Measurements from ENCODE around the gene TUBB.
"Not testable (repeated sequence)": the region's sequence is repeated elsewhere in the genome, so short reads cannot be mapped to it uniquely, and the experiment has no call there.

TUBB gene

GRCh38 chr6:30717845-30718720, 2.1 kb upstream of the TUBB start:
- not testable (repeated sequence) for DNase-seq (ENCODE audit: low read depth in 3 of 3)

- DNase-seq (ENCODE audit: low read depth in 3 of 3): no peak
Observed at GRCh38 chr6:30719356-30719755, 796 bp upstream of the TUBB start.

DNA sequence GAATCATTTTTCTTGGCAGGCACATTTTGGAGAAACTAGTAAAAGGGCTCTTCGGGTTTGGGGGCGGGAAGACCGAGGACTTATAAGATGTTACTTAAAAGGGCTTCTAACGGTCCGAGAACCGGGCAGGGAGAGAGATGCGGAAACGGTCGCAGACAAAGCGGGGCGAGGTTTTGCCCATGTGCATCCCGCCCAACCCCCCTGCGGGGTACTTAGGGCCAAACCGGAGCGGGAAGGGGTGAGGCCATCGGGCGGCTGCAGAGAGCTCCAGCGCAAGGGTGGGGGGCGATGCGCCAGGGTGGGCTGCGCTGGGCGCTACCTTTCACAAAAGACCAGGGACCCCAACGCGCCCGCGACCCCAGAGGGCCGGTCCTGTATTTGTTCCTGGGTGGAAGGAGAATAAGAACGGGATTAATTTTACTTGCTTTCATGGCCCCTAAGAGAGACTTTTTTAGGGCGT, 616 bp downstream of the TUBB start:
- DNase-seq (ENCODE audit: low read depth in 3 of 3): no peak

DNA sequence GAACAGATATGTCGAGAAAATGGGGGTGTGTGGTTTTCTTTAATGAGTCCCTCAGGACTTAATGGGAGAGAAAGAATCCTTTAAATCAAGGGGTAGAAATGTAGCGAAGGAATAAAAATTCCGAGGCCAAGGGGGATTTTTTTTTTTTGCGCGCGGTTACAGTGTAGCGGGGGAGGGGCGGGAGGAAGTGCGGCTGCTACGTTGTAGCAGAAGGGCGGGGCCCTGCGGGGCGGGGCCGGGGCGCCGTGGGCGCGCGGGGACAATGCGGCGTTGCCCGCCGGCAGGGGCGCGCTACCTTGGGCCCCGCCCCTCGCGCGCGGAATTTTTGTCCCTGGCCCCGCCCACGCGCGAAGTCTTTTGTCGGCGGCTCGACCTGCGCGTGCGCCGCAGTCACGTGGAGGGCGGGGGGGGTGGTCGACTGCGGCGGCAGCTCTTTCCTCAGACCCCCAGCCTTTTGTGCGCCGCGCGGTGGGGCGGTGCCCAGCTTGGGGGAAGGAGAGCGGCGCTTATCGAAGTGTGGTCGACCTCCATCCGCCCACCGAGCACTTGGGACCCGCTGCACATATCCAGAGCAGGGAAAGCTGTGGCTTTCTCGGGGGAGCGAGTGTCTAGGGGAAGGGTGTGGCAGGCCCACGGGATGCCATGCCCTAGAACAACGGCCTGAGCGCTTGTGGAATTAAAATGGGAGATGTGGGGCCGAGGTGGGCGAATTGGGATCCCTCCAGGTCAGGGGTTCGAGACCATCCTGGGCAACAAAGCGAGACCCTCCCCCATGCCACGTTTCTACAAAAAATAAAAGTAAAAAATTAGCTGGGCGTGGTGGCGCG, 1.3 kb downstream of the TUBB start:
- peak; percentile 90 to 96 (median 90) for DNase-seq (ENCODE audit: low read depth in 3 of 3)

DNA sequence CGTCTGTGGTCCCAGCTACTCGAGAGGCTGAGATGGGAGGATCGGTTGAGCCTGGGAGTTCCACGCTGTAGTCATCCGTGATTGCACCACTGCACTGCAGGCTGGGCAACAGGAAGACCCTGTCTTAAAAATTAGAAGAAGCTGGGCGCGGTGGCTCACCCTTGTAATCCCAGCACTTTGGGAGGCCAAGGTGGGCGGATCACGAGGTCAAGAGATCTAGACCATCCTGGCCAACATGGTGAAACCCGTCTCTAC, 1.8 kb downstream of the TUBB start:
- not testable (repeated sequence) for DNase-seq (ENCODE audit: low read depth in 3 of 3)

DNA sequence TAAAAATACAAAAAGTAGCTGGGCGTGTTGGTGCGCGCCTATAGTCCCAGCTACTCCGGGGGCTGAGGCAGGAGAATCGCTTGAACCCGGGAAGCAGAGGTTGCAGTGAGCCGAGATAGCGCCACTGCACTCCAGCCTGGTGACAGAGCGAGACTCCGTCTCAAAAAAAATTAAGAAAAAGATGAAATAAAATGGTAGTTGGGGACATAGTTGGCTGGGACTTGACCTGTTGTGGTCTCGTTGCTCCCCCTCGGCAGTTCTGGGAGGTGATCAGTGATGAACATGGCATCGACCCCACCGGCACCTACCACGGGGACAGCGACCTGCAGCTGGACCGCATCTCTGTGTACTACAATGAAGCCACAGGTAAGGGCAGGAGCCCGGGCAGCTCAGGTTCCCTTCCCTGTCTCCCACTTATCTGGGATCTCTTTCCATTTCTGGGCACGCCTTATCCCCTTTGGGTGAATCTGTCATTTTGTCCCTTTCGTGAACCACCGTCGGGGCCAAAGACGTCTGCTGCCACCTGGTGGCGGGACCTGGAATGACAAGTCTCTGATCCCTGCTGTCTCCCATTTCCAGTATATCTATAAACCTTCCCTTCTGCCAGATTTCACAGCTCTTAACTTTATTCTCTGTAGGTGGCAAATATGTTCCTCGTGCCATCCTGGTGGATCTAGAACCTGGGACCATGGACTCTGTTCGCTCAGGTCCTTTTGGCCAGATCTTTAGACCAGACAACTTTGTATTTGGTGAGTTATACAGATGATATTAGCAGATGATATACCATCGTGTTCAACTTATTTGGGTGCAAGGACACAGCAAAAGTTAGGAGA, 2.3 kb downstream of the TUBB start:
- DNase-seq (ENCODE audit: low read depth in 3 of 3): peak in 2 of 3 donors; percentile 75 to 77

DNA sequence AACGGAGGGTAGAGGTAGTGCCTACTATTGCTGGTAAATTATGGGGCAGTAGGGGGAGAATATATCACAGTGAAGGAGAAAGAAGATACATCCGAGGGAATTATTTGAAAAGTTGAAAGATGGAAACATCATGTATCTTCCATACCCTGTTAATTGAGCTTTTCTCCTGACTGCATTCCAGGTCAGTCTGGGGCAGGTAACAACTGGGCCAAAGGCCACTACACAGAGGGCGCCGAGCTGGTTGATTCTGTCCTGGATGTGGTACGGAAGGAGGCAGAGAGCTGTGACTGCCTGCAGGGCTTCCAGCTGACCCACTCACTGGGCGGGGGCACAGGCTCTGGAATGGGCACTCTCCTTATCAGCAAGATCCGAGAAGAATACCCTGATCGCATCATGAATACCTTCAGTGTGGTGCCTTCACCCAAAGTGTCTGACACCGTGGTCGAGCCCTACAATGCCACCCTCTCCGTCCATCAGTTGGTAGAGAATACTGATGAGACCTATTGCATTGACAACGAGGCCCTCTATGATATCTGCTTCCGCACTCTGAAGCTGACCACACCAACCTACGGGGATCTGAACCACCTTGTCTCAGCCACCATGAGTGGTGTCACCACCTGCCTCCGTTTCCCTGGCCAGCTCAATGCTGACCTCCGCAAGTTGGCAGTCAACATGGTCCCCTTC, 3.1 kb downstream of the TUBB start:
- DNase-seq (ENCODE audit: low read depth in 3 of 3): not testable (repeated sequence)

DNA sequence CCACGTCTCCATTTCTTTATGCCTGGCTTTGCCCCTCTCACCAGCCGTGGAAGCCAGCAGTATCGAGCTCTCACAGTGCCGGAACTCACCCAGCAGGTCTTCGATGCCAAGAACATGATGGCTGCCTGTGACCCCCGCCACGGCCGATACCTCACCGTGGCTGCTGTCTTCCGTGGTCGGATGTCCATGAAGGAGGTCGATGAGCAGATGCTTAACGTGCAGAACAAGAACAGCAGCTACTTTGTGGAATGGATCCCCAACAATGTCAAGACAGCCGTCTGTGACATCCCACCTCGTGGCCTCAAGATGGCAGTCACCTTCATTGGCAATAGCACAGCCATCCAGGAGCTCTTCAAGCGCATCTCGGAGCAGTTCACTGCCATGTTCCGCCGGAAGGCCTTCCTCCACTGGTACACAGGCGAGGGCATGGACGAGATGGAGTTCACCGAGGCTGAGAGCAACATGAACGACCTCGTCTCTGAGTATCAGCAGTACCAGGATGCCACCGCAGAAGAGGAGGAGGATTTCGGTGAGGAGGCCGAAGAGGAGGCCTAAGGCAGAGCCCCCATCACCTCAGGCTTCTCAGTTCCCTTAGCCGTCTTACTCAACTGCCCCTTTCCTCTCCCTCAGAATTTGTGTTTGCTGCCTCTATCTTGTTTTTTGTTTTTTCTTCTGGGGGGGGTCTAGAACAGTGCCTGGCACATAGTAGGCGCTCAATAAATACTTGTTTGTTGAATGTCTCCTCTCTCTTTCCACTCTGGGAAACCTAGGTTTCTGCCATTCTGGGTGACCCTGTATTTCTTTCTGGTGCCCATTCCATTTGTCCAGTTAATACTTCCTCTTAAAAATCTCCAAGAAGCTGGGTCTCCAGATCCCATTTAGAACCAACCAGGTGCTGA, 3.9 kb downstream of the TUBB start:
- not testable (repeated sequence) for DNase-seq (ENCODE audit: low read depth in 3 of 3)

DNA sequence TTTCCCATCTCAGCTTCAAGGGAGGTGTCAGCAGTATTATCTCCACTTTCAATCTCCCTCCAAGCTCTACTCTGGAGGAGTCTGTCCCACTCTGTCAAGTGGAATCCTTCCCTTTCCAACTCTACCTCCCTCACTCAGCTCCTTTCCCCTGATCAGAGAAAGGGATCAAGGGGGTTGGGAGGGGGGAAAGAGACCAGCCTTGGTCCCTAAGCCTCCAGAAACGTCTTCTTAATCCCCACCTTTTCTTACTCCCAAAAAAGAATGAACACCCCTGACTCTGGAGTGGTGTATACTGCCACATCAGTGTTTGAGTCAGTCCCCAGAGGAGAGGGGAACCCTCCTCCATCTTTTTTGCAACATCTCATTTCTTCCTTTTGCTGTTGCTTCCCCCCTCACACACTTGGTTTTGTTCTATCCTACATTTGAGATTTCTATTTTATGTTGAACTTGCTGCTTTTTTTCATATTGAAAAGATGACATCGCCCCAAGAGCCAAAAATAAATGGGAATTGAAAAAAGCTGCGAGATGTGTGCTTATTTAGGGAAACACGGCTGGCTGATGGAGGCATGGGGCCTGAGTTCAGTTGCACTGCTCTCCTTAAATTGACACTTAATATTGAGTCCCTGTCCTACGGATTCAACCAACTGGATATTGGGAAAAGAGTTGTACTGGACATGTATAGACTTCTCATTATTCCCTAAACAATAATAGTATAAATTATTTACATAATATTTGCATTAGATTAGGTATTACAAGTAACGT, 4.9 kb downstream of the TUBB start:
- no peak for DNase-seq (ENCODE audit: low read depth in 3 of 3)

DNA sequence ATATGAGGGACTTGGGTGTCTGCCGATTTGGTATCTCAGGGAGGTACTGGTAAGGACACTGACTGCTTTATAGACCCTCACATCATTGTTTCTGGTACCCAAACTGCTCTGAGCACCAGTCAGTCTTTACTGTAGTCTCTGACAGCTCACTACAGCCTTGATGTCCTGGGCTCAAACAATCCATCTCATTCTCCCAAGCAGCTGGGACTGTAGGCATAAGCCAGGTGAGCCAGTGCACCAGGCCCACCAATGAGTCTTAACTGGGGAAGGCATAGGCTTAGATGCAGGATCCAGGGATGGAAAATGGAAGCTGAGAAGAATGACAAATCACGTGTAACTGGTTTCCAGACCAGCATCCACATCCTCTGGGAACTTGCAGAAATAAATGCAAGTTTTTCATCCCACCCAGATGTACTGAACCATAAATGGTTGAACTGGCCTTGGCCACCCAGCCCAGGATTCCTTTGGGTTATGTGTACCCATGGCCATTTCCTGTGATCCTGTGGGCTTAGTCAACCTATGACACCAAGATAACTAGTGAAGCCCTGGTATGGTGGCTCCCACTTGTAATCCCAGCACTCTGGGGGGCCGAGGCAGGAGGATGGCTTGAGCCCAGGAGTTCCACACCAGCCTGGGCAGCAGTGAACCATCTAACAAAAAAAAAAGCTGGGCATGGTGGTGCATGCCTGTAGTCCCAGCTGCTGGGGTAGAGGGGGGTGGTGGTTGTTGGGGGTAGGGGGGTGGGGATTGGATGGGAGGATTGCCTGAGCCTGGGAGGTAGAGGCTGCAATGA, 5.8 kb downstream of the TUBB start:
- no peak for DNase-seq (ENCODE audit: low read depth in 3 of 3)

- DNase-seq (ENCODE audit: low read depth in 3 of 3): no peak
Observed at GRCh38 chr6:30726506-30727413, 6.6 kb downstream of the TUBB start.

GRCh38 chr6:30727920-30728553, 7.9 kb downstream of the TUBB start:
- no peak for DNase-seq (ENCODE audit: low read depth in 3 of 3)

- peak; percentile 73 to 85 (median 82) for DNase-seq (ENCODE audit: low read depth in 3 of 3)
Observed at GRCh38 chr6:30730601-30731435, 10.7 kb downstream of the TUBB start.

DNA sequence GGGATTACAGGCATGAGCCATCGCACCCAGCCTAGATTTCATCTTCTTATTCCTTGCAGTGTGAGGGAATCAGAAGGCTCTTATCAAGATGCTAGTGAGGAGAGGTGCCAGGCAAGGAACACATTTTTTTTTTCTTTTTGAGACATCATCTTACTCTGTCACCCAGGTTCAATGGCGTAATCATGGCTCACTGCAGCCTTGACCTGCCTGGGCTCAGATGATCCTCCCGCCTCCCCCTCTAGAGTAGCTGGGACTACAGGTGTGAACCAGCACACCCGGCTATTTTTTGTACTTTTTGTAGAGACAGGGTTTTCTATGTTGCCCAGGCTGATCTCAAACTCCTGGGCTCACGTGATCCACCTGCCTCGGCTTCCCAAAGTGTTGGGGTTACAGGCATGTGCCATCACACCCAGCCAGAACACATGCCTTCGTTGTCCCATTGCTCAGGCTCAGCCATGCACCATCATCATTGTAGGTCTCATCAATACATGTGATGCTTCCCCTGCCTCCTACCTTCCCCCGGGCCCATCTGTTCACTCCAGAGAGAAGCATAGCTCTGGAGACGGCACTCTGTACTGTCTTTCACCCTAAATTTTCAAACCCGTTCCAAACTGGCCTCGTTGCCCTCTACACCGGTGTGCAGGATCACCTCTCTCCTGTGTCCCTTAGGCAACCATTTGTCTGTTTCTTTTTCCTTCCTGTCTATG, 12.2 kb downstream of the TUBB start:
- no peak for DNase-seq (ENCODE audit: low read depth in 3 of 3)

- no peak for DNase-seq (ENCODE audit: low read depth in 3 of 3)
Observed at GRCh38 chr6:30735668-30736314, 15.6 kb downstream of the TUBB start.
